Suprapubic skin (tissue), 4 donors: ENCODE results near the gene HOXA5. TPM values are rescaled to one million over a fixed set of nuclear protein-coding genes. Genes with fewer than 3 reads are reported as not detected.
A peak's percentile ranks its signal among the peaks of the same experiment; 100 is the strongest.

Source experiments
- DNase-seq, 2 donors: peaks; one replicate each; pipeline ENCODE4 v3.0.0-alpha.2; 2019; ENCODE audit warnings: low spot score in 2 of 2
- H3K27ac ChIP-seq: fragments of 200-600 bp; sonication (generic); one replicate; pipeline ENCODE4 v1.5.1; 2019
- H3K27me3 ChIP-seq: fragments of 200-600 bp; sonication (generic); one replicate; pipeline ENCODE4 v1.5.1; 2019
- H3K36me3 ChIP-seq: fragments of 200-600 bp; sonication (generic); one replicate; pipeline ENCODE4 v1.5.1; 2019
- H3K4me1 ChIP-seq: fragments of 200-600 bp; sonication (generic); one replicate; pipeline ENCODE4 v1.5.1; 2019
- H3K4me3 ChIP-seq: fragments of 200-600 bp; sonication (generic); one replicate; pipeline ENCODE4 v1.5.1; 2019; ENCODE audit warnings: mild to moderate bottlenecking
- H3K9me3 ChIP-seq: fragments of 200-600 bp; sonication (generic); one replicate; pipeline ENCODE4 v1.5.1; 2019
- CTCF ChIP-seq, 2 donors: fragments of 200-600 bp in 1 of 2; fragments of 450-650 bp in 1 of 2; sonication (generic) in 1 of 2; IDR thresholded peaks; one replicate each; pipeline ENCODE4 v1.5.1; 2016 to 2019; ENCODE audit warnings: antibody characterized with exemption in 2 of 2, mild to moderate bottlenecking in 1 of 2, moderate library complexity in 1 of 2
- EP300 ChIP-seq: sonication (generic); formaldehyde crosslinking; IDR thresholded peaks from one replicate; pipeline ENCODE4 v1.6.1; 2017; ENCODE audit warnings: antibody characterized with exemption
- POLR2A ChIP-seq, 2 donors: fragments of 450-650 bp; IDR thresholded peaks; one replicate each; pipeline ENCODE4 v1.6.1; 2017; ENCODE audit warnings: antibody characterized with exemption in 2 of 2, mild to moderate bottlenecking in 2 of 2, moderate library complexity in 2 of 2
- POLR2AphosphoS5 ChIP-seq, 3 donors: sonication (generic); formaldehyde crosslinking; IDR thresholded peaks; one replicate each; pipeline ENCODE4 v1.6.1; 2017; ENCODE audit warnings: antibody characterized with exemption in 3 of 3
- WGBS: methylation state at CpG from one replicate; pipeline ENCODE4 v1.1.5; 2018; 5-methylcytosine and 5-hydroxymethylcytosine counted together
- total RNA-seq, 4 donors: library from RNA; depleted of rRNA; stranded (reverse); fragments of >200 nt; gene quantifications; one replicate each; pipeline ENCODE4 v1.1.0, GENCODE V29; 2016

Gene HOXA5
- total RNA-seq, 4 donors from 2014 or later: 4.7 to 16.3 (median 14.6) TPM

GRCh38 chr7:27128776-27129728 is 14.4 kb downstream of the HOXA5 start:
- WGBS: 91% methylated on average over 28 of the region's 28 CpGs
- no peak for TF ChIP-seq POLR2AphosphoS5 (IDR thresholded peaks at IDR 0.05)
- TF ChIP-seq EP300: no peak
- no peak for TF ChIP-seq CTCF (IDR thresholded peaks at IDR 0.05)
- no peak for TF ChIP-seq POLR2A (IDR thresholded peaks at IDR 0.05)
- Histone ChIP-seq H3K27me3 (no peaks in the 10 kb centered on the region), H3K9me3 (no peaks in the 10 kb centered on the region), H3K27ac (no peak overlapping the region), H3K36me3 (no peaks in the 10 kb centered on the region), H3K4me1 (peaks cover 14% of the 10 kb centered on the region), H3K4me3 (peak overlapping the region; percentile 85)
- DNase-seq: peak in 1 of 2 donors; percentile 49

GRCh38 chr7:27128034-27128433 is 15.4 kb downstream of the HOXA5 start:
- DNase-seq: no peak
- no peak overlapping the region for H3K27ac ChIP-seq
- no peaks in the 10 kb centered on the region for H3K27me3 ChIP-seq
- no peak overlapping the region for H3K4me3 ChIP-seq
- WGBS: 64% methylated on average over 2 of the region's 2 CpGs
- peaks cover 12% of the 10 kb centered on the region for H3K4me1 ChIP-seq
- TF ChIP-seq EP300: no peak
- no peak for TF ChIP-seq POLR2A (IDR thresholded peaks at IDR 0.05)
- TF ChIP-seq CTCF (IDR thresholded peaks at IDR 0.05): no peak
- no peak for TF ChIP-seq POLR2AphosphoS5 (IDR thresholded peaks at IDR 0.05)
- no peaks in the 10 kb centered on the region for H3K36me3 ChIP-seq
- H3K9me3 ChIP-seq: no peaks in the 10 kb centered on the region

- no peak overlapping the region for H3K27ac ChIP-seq
- H3K4me1 ChIP-seq: peaks cover 12% of the 10 kb centered on the region
- DNase-seq: no peak
- H3K4me3 ChIP-seq: no peak overlapping the region
- no peaks in the 10 kb centered on the region for H3K9me3 ChIP-seq
- no peaks in the 10 kb centered on the region for H3K36me3 ChIP-seq
- no peak for TF ChIP-seq CTCF (IDR thresholded peaks at IDR 0.05)
- no peak for TF ChIP-seq POLR2A (IDR thresholded peaks at IDR 0.05)
- TF ChIP-seq POLR2AphosphoS5 (IDR thresholded peaks at IDR 0.05): no peak
- TF ChIP-seq EP300: no peak
- 52% methylated on average over 3 of the region's 3 CpGs for WGBS
- H3K27me3 ChIP-seq: no peaks in the 10 kb centered on the region
These were observed 16.7 kb downstream of the HOXA5 start for GRCh38 chr7:27126596-27127327.

- TF ChIP-seq EP300 (no peak), POLR2A (IDR thresholded peaks at IDR 0.05) (no peak), CTCF (IDR thresholded peaks at IDR 0.05) (no peak), POLR2AphosphoS5 (IDR thresholded peaks at IDR 0.05) (no peak)
- DNase-seq: no peak
- H3K27ac ChIP-seq: no peak overlapping the region
- 78% methylated on average over 5 of the region's 5 CpGs for WGBS
- H3K27me3 ChIP-seq: no peaks in the 10 kb centered on the region
- H3K36me3 ChIP-seq: no peaks in the 10 kb centered on the region
- peaks cover 5% of the 10 kb centered on the region for H3K4me1 ChIP-seq
- H3K9me3 ChIP-seq: no peaks in the 10 kb centered on the region
- H3K4me3 ChIP-seq: no peak overlapping the region
These were observed 17.5 kb downstream of the HOXA5 start for GRCh38 chr7:27125986-27126394.
